Motor neuron (in vitro differentiated cells): ENCODE measurements around the gene ST8SIA6. TPM values are rescaled to one million over a fixed set of nuclear protein-coding genes. Genes with fewer than 3 reads are reported as not detected.

ENCODE experiments used
- ATAC-seq, 8 experiments: fragments of 200-7000 bp; cut with Tn5 transposase; replicated peaks in 6 of 8; 2 replicates each; pipeline ENCODE4 v1.8.0; 2021; ENCODE audit warnings: mild to moderate bottlenecking in 8 of 8, moderate library complexity in 8 of 8
- H3K27ac ChIP-seq, 2 donors: fragments of 250-450 bp; sonication (Bioruptor Pico); 2 replicates each; pipeline ENCODE4 v1.9.0; 2021; ENCODE audit warnings: antibody characterized with exemption in 2 of 2, mild to moderate bottlenecking in 2 of 2, moderate library complexity in 1 of 2
- H3K4me1 ChIP-seq, 2 donors: fragments of 250-450 bp; sonication (Bioruptor Pico); replicated peaks in 1 of 2; 2 replicates each; pipeline ENCODE4 v1.6.1; 2021; ENCODE audit warnings: antibody characterized with exemption in 2 of 2, mild to moderate bottlenecking in 2 of 2, moderate library complexity in 1 of 2
- H3K4me3 ChIP-seq, 5 donors: fragments of 250-450 bp; sonication (Bioruptor Pico); 2 replicates each; pipeline ENCODE4 v1.9.0; 2021; ENCODE audit warnings: antibody characterized with exemption in 5 of 5, mild to moderate bottlenecking in 5 of 5, moderate library complexity in 4 of 5
- WGBS, 10 experiments: fragments of 450-650 bp; shearing (Covaris generic); methylation state at CpG; one replicate each; pipeline ENCODE4 v1.0.0; 2022; 5-methylcytosine and 5-hydroxymethylcytosine counted together
- in situ Hi-C, 9 experiments: fragments of 400-800 bp; cut with MboI; loops; one replicate each; pipeline ENCODE4 v1.15.0; 2021; ENCODE audit warnings: low sequenced_read_pairs in 9 of 9, low pct_unique_long_range_greater_than_20kb in 2 of 9; ENCODE audit not compliant: unreplicated experiment in 9 of 9
- total RNA-seq, 8 experiments: library from RNA; unstranded; fragments of 300-600 nt; gene quantifications; 2 replicates each; pipeline versions ENCODE4 v1.2.3 to v1.2.4, GENCODE V29; 2022

Gene ST8SIA6
- total RNA-seq, 8 experiments from 2014 or later = 0.14 to 4.5 (median 0.24) TPM; not detected in 1

DNA sequence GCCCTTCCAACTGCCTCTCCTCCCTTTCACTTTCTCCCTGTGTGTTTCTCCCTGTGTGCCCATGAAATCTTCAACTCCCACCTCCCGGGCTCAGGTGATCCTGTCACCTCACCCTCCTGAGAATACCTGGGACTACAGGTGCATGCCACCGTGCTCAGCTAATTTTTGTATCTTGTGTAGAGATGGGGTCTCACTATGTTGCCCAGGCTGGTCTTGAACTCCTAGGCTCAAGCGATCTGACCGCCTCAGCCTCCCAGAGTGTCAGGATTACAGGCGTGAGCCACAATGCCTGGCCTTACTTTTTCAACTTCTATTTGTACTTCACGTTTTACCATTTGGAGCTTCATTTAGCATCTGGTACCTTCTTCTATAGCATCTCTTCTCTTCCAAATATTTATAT is 24.9 kb downstream of the ST8SIA6 start:
- no peak for ATAC-seq
- 61 to 100% (median 92%) methylated on average over 1 to 6 of the region's 6 CpGs; no CpG with 5 or more reads in 1 of the 10 experiments for WGBS, 10 experiments
- Histone ChIP-seq H3K4me3 (no peak overlapping the region), H3K4me1 (no peaks in the 10 kb centered on the region), H3K27ac (no peak overlapping the region)
- in situ Hi-C loops = loop anchor here (25.0 kb wide), 3 partner anchors 142 to 592 kb away; no protein-coding TSS in a partner anchor

GRCh38 chr10:17428351-17429097 is 25.9 kb downstream of the ST8SIA6 start:
- peaks cover under 1 to 2% of the 10 kb centered on the region in 2 donors for H3K4me1 ChIP-seq
- 43 to 98% (median 75%) methylated on average over 6 to 17 of the region's 17 CpGs; no CpG with 5 or more reads in 2 of the 10 experiments for WGBS, 10 experiments
- ATAC-seq = peak in 3 of 8 experiments; percentile 24 to 48 (median 41)
- in situ Hi-C loops = loop anchor here (25.0 kb wide), 3 partner anchors 141 to 591 kb away; no protein-coding TSS in a partner anchor
- H3K27ac ChIP-seq = no peak overlapping the region
- no peak overlapping the region for H3K4me3 ChIP-seq

- in situ Hi-C loops = loop anchor here (25.0 kb wide), 3 partner anchors 141 to 591 kb away; no protein-coding TSS in a partner anchor
- Histone ChIP-seq H3K27ac (no peak overlapping the region), H3K4me1 (peaks cover 4 to 8% of the 10 kb centered on the region in 2 donors), H3K4me3 (no peak overlapping the region)
- WGBS, 10 experiments = 0 to 100% (median 85%) methylated on average over 1 to 6 of the region's 6 CpGs; no CpG with 5 or more reads in 2 of the 10 experiments
- ATAC-seq = no peak
Observed at GRCh38 chr10:17427666-17428350, 26.6 kb downstream of the ST8SIA6 start.

GRCh38 chr10:17427201-17427600 is 27.2 kb downstream of the ST8SIA6 start:
- in situ Hi-C loops = loop anchor here (25.0 kb wide), 3 partner anchors 140 to 590 kb away; no protein-coding TSS in a partner anchor
- Histone ChIP-seq H3K27ac (no peak overlapping the region), H3K4me1 (peaks cover 4 to 13% of the 10 kb centered on the region in 2 donors), H3K4me3 (no peak overlapping the region)
- 57 to 100% (median 97%) methylated on average over 2 to 3 of the region's 3 CpGs; no CpG with 5 or more reads in 4 of the 10 experiments for WGBS, 10 experiments
- no peak for ATAC-seq

GRCh38 chr10:17426263-17426750 is 28.1 kb downstream of the ST8SIA6 start:
- in situ Hi-C loops = loop anchor here (25.0 kb wide), 3 partner anchors 139 to 589 kb away; no protein-coding TSS in a partner anchor
- peaks cover 4 to 16% of the 10 kb centered on the region in 2 donors for H3K4me1 ChIP-seq
- H3K4me3 ChIP-seq = no peak overlapping the region
- H3K27ac ChIP-seq = no peak overlapping the region
- 29 to 100% (median 63%) methylated on average over 1 to 3 of the region's 5 CpGs; no CpG with 5 or more reads in 4 of the 10 experiments for WGBS, 10 experiments
- ATAC-seq = no peak

- 42 to 100% (median 100%) methylated on average over 1 to 3 of the region's 6 CpGs; no CpG with 5 or more reads in 4 of the 10 experiments for WGBS, 10 experiments
- no peak overlapping the region for H3K27ac ChIP-seq
- peaks cover 4 to 16% of the 10 kb centered on the region in 2 donors for H3K4me1 ChIP-seq
- in situ Hi-C loops = loop anchor here (25.0 kb wide), 3 partner anchors 138 to 588 kb away; no protein-coding TSS in a partner anchor
- no peak overlapping the region for H3K4me3 ChIP-seq
- no peak for ATAC-seq
Observed at GRCh38 chr10:17425584-17426262, 28.7 kb downstream of the ST8SIA6 start.

- whole genome bisulfite sequencing, 10 experiments = 20 to 75% (median 40%) methylated on average over 1 to 2 of the region's 2 CpGs; no CpG with 5 or more reads in 3 of the 10 experiments
- peaks cover 4 to 16% of the 10 kb centered on the region in 2 donors for H3K4me1 ChIP-seq
- no peak overlapping the region for H3K27ac ChIP-seq
- H3K4me3 ChIP-seq = no peak overlapping the region
- in situ Hi-C loops = no loop called here
- peak in 4 of 8 experiments; percentile 21 to 63 (median 45) for ATAC-seq
Observed at GRCh38 chr10:17423632-17424186, 30.7 kb downstream of the ST8SIA6 start.

- ATAC-seq = no peak
- peaks cover 4 to 16% of the 10 kb centered on the region in 2 donors for H3K4me1 ChIP-seq
- no peak overlapping the region for H3K27ac ChIP-seq
- in situ Hi-C loops = no loop called here
- 23 to 100% (median 82%) methylated on average over 2 to 5 of the region's 5 CpGs for WGBS, 10 experiments
- no peak overlapping the region for H3K4me3 ChIP-seq
Observed at GRCh38 chr10:17422931-17423330, 31.5 kb downstream of the ST8SIA6 start.

- Histone ChIP-seq H3K4me1 (peaks cover under 1 to 13% of the 10 kb centered on the region in 2 donors), H3K27ac (no peak overlapping the region), H3K4me3 (no peak overlapping the region)
- in situ Hi-C loops = no loop called here
- WGBS, 10 experiments = 0 to 83% (median 42%) methylated on average over 1 to 2 of the region's 2 CpGs; no CpG with 5 or more reads in 4 of the 10 experiments
- ATAC-seq = no peak
Observed at GRCh38 chr10:17418249-17418648, 36.1 kb downstream of the ST8SIA6 start.

- H3K4me1 ChIP-seq = peaks cover 0 to 3% of the 10 kb centered on the region in 2 donors
- in situ Hi-C loops = no loop called here
- H3K4me3 ChIP-seq = no peak overlapping the region
- no peak overlapping the region for H3K27ac ChIP-seq
- peak in 1 of 8 experiments; percentile 24 for ATAC-seq
- 35 to 81% (median 64%) methylated on average over 2 to 8 of the region's 8 CpGs for WGBS, 10 experiments
Observed at GRCh38 chr10:17416442-17417211, 37.8 kb downstream of the ST8SIA6 start.

- H3K27ac ChIP-seq = no peak overlapping the region
Observed at GRCh38 chr10:17415046-17415658, 39.2 kb downstream of the ST8SIA6 start.

More at GRCh38 chr10:17415046-17415658, 39.2 kb downstream of the ST8SIA6 start:
- in situ Hi-C loops = no loop called here
- WGBS, 10 experiments = 0 to 100% (median 60%) methylated on average over 1 to 3 of the region's 3 CpGs; no CpG with 5 or more reads in 1 of the 10 experiments
- Histone ChIP-seq H3K4me1 (peaks cover 0 to 3% of the 10 kb centered on the region in 2 donors), H3K4me3 (no peak overlapping the region)
- peak in 3 of 8 experiments; percentile 32 to 52 (median 41) for ATAC-seq
